HG03354 (cell line): Measurements from ENCODE around the gene CELF2.
"Not testable (repeated sequence)": the region's sequence is repeated elsewhere in the genome, so short reads cannot be mapped to it uniquely, and the experiment has no call there.

ENCODE experiments used
- ATAC-seq: cut with Tn5 transposase; IDR thresholded peaks from one replicate; pipeline ENCODE4 v1.9.1; 2021; ENCODE audit warnings: mild to moderate bottlenecking; ENCODE audit not compliant: unreplicated experiment, poor library complexity, severe bottlenecking

Gene CELF2

DNA sequence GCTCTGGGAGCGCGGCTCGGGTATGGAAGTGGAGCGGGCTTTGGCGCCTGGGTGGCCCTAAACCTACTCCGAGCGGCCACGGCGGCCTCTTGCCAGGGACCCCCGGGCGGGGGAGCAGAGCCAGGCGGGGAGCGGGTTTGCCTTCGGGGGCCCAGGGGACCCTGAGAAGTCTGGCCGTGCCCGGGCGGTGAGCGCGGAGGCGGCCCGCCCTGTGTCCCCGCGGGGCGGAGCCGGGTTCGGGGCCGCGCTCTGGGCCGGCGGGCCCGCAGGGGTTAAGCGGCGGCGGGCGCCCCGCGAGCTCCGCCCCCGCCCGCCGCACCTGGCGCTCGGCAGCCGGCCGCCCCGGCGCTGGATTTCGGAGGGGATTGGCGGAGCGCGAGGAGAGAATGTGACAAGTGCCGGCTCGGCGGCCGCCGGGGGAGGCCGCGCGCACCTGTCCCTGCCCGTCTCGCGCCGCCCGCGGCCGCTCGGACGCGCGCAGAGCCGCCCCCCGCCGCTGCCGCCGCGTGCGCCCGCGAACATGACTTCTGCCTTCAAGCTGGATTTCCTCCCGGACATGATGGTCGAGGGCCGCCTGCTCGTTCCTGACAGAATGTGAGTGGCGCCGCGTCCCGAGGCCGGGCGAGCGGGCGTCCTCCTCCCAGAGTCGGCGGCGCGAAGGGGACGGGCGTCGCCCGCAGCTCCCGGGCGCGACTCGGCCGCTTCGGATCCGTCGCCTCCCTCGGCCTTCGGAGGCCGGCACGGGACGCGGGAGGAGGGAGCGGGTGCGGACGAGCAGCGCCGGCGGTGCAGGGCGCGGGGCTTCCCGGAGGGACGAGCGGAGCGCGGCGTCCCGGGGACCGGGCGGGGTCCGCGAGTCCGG is at the start of gene CELF2:
Gene CELF2 (plus strand): TSS at position 303 of the 862 bp plus-strand sequence. CDS start 218 bp downstream, at position 521.
- ATAC-seq, result peak; percentile 81

DNA sequence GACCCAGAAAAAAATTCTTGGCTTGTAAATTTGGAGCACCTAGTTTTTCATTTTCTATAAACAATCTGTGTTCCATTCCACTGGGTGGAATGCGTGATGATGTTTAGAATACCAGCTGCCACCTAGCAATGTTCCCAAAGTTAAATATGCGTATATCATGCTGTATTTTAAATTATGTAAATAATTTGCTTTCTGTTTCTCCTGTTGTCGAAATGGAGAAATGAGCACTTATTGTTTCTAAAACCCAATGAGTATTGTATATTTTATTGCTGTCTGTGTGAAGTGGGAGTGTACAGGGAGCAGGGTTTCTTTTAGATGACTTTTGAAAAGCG is 49.4 kb upstream of the CELF2 start:
- no peak for ATAC-seq

- ATAC-seq, result no peak
These were observed 44.4 kb upstream of the CELF2 start for GRCh38 chr10:10973310-10973709.

- ATAC-seq, result no peak
These were observed 42.0 kb upstream of the CELF2 start for GRCh38 chr10:10975647-10976046.

DNA sequence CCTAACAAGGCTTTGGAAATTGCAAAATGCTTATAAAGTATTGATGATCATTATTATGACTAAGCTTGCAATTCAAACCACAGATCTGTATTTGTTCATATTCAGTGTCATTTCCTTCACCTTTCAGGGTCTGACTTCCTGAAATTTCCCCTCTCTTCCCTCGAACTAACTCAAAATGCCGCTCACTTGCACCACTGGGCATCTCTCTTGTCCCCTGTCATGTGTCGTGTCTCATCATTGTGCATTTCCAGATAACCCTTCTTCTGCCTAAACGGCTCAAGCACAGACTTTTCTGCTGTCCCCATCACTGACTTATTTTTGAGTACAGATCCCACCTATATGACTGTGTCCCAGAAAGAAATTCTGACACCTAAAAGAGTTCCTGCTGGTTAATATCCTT is 41.0 kb upstream of the CELF2 start:
- no peak for ATAC-seq

GRCh38 chr10:10977226-10977956 is 40.3 kb upstream of the CELF2 start:
- no peak for ATAC-seq

- ATAC-seq, result no peak
These were observed 39.7 kb upstream of the CELF2 start for GRCh38 chr10:10977978-10978377.

- no peak for ATAC-seq
These were observed 32.3 kb upstream of the CELF2 start for GRCh38 chr10:10985361-10985760.

- ATAC-seq, result no peak
These were observed 31.1 kb upstream of the CELF2 start for GRCh38 chr10:10986606-10987005.

- ATAC-seq, result no peak
These were observed 30.6 kb upstream of the CELF2 start for GRCh38 chr10:10987111-10987510.

GRCh38 chr10:10989669-10990068 is 28.0 kb upstream of the CELF2 start:
- no peak for ATAC-seq

- ATAC-seq, result no peak
These were observed 26.5 kb upstream of the CELF2 start for GRCh38 chr10:10991144-10991543.

DNA sequence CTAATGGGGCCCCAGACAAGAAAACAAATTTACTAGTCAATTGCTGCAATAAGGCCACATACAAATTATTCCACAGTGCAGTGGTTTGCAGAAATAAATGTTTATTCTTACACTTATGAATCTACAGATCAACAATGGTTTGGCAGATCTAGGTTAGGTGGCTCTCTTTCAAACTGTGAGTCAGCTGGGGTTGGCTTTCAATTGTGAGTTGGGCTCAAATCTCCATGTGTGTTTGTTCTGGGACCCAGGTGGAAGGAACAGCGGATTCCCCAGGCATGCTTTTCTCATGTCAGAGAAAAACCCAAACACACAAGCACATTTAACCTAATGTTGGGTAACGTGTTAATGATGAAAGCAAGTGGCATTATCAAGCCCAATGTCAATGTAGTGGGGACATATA is 25.6 kb upstream of the CELF2 start:
- ATAC-seq, result no peak

DNA sequence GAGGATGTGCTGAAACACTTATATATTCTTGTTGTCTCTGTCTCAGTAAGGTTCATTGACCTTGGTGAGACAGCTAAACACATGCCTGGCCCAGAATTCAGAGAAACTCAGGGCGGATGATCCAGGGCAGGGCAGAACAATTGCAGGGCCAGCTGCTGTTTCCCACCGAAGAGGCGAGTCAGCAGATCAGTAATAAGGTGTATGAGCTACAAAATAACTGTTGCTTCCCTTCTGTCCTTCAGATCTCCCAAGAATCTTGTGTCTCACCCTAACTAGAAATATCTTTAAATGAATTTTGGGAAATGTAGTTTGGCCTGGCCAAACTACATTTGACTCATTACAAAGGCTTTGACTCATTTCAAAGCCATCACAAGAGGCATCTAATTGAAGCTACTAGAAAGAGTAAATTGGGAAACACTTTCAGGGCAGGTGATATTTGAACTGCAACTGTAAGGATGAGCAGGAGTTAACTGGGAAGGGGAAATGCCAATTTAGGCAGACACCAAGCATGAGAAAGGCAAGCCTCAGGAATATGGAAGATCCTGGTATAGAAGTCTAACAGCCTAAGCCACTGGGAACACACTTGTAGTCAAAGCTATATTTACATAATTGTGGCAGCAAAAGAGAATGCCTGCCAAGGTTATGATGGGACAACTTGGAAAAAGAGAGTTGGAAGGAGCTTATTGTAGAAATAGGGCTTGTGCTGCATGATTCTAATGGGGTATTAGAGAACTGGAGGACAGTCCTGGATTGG is 24.5 kb upstream of the CELF2 start:
- ATAC-seq, result no peak

DNA sequence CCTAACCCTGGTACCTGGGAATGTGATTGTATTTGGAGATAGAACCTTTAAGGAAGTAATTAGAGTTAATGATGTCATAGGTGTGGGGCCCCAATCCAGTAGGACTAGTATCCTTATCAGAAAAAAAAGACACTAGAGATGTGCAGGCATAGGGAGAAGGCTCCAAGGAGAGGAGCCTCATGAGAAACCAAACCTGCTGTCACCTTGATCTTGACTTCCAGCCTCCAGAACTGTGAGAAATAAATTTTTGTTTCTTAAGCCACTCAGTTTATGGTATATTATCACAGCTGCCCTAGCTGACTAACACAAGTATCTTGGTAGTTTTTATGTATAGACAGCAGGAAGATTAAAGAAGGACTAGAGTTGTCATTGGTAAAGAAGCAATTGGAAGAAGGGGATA is 23.9 kb upstream of the CELF2 start:
- no peak for ATAC-seq

- no peak for ATAC-seq
These were observed 23.3 kb upstream of the CELF2 start for GRCh38 chr10:10994360-10994759.

- ATAC-seq, result no peak
These were observed 22.6 kb upstream of the CELF2 start for GRCh38 chr10:10995120-10995519.

GRCh38 chr10:10996966-10997620 is 20.6 kb upstream of the CELF2 start:
- no peak for ATAC-seq

- ATAC-seq, result not testable (repeated sequence)
These were observed 18.2 kb upstream of the CELF2 start for GRCh38 chr10:10999501-10999900.

DNA sequence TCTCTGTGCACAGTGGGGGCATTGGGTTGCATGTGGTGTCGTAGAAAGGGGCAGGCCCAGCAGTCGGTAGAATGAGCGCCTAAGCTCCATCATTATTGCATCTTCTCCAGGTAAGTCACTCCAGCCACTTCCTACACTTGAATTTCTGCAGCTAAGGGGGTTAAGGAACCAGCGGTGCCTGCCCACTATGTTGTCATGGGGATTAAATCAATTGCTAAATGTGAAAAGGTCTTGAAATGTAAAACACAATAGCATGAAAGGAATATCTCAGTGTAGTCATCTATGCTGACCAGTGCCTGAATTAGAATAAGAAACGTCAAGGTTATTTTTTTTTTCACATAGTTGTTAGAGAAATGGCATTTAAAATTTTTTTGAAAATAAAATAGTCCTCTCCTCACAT is 15.2 kb upstream of the CELF2 start:
- ATAC-seq, result no peak
